HG02870 (cell line): ENCODE results near the gene MYO1G.
"Not testable (repeated sequence)": the region's sequence is repeated elsewhere in the genome, so short reads cannot be mapped to it uniquely, and the experiment has no call there.

Experiments
- ATAC-seq: cut with Tn5 transposase; IDR thresholded peaks from one replicate; pipeline ENCODE4 v1.9.1; 2021; ENCODE audit warnings: mild to moderate bottlenecking, moderate library complexity; ENCODE audit not compliant: unreplicated experiment

Gene MYO1G

GRCh38 chr7:44978511-44979366, at the start of gene MYO1G:
MYO1G (minus strand) TSS chr7:44979015; CDS start chr7:44978961, 54 bp downstream.
- ATAC-seq, result peak; percentile 54

DNA sequence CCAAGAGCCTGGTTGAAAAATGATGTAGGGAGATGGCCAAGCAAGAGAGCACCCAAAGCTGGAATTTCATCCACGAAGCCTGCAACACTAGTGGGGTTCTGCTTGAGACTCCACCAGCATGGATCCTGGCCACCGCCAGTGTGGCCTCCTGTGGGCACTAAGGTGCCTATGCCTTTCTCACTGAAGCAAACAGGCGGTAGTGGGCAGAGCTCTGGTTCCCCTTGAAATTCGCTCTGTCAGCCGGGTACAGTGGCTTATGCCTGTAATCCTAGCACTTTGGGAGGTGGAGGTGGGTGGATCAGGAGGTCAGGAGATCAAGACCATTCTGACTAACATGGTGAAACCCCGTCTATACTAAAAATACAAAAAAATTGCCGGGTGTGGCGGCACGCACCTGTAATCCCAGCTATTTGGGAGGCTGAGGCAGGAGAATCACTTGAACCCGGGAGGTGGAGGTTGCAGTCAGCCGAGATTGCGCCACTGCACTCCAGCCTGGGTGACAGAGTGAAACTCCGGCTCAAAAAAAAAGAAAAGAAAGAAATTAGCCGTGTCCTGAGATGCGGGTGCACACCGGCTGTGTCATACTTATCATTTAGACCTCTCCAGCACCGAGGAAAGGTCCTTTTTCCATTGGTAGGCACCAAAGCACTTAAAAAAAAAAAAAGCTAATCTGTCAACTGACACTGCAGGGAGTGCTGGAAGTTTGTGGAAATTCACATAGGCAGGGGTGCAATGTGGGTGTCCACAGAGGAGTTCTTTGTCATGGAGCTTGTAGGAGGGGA, 49.5 kb upstream of the MYO1G start:
- no peak for ATAC-seq

DNA sequence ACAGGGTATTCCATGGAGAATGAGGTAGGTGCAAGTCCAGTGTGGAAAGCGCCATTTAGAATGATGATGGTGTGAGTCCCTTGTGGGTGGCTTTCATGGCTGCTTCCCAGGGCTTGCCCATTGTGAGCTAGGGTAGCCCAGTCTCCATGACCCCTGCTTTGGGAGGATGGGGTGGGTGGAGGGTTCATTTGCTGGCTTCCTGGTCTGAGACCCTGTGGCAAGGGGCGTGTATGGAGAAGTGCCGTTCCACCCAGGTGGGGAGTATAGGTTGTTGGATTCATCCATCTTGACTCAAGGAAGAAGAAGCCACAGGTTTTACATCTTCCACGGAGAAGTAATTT, 48.9 kb upstream of the MYO1G start:
- ATAC-seq, result no peak

DNA sequence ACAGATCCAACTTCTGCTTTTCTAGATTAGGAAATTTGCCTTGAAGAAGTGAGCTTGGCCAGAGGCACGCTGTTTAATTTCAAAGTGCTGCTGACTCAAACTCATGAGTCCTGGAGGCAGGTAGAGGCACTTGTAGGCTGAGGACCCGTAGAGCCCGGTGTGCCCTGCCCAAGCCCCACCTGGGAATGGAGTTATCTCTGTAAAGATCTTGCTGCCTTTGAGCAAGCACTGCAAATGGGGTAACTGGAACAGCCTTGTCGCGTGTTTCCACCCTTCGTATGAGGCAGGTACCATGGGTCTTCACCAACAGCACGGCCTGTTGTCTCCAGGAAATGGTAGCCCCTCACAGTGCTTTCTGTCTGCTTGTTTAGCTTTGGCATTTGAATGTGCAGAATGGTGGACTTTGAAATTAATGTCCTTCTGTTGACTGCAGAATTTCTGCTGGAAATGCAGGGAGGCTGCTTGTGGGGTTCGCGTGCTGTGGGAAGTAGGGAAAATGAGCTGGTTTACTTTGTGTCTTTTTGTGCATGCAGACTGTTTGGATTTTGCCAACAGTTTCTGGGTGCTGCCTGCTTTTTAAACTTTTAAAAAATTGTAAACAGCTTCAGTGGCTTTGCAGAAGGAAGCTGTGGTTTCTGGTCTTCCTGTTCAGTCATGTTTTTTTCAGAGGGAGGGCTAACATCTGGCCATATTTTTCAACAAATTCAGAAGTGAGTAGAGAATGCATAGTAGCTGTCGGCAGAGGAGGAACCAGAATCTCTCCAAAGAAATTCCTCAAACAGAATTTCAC, 48.4 kb upstream of the MYO1G start:
- ATAC-seq, result peak; percentile 40

DNA sequence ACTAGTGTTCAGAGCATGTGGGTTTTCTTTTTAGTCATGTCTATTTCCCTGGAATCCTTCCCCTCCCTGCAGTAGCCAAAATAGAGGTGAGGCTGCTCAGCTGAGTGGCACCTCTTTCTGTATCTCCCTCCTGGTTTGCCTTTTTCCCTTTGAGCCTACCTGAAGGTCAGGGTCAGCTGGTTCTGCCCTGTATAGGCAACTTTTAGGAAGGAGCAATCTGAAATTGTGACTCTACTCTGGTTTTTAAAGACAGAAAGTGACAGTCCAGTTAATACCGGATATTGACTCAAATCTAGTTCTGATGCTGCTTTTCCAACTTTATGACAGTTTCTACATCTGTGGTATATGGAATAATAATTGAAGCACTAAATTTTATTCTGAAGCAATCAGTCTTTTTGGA, 47.2 kb upstream of the MYO1G start:
- no peak for ATAC-seq

DNA sequence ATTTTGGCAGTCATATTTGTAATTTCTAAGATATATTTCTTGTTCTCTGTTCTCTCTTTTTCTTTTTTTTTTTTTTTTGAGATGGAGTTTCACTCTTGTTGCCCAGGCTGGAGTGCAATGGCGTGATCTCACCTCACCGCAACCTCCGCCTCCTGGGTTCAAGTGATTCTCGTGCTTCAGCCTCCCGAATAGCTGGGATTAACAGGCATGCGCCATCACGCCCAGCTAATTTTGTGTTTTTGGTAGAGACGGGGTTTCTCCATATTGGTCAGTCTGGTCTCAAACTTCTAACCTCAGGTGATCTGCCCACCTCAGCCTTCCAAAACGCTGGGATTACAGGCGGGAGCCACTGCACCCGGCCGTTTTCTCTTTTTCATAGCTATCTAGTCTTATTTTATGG, 46.7 kb upstream of the MYO1G start:
- not testable (repeated sequence) for ATAC-seq

- ATAC-seq, result no peak
Observed at GRCh38 chr7:45024126-45024744, 45.4 kb upstream of the MYO1G start.

- ATAC-seq, result peak; percentile 65
Observed at GRCh38 chr7:45021604-45022296, 42.9 kb upstream of the MYO1G start.

DNA sequence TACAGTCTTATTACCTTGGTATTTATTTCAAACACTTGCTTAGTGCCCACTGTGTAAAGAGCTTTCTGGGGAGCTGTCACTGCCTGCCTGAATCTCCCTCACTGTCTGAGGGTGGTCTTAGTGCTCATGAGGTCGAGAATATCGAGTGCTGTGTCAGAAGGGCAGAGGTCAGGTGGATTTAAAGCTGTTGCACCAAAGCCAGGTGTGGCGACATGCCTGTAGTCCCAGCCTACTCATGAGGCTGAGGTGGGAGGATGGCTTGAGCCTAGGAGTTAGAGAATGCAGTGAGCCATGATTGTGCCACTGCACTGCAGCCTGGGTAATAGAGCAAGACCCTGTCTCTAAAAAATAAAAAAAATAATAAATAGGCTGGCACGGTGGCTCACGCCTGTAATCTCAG, 42.1 kb upstream of the MYO1G start:
- ATAC-seq, result no peak

DNA sequence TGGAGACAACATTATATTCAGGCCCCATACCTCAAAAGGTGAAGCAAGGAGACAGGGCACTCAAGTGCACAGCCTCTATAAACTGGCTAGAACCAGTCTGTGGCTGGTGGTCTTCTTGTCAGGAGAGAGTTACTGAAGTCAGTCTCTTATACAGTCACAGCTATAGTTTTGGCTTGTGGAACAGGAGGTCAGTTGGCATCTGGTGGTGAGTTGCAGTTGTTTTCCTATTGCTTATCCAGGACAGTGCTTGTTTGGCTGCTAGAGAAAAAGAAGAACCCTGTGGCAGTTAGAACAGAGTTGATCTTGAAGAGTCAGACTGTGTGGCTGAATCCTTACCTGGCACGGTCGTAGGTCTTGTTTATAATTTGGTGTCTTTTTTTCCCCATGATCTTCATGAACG, 38.4 kb upstream of the MYO1G start:
- no peak for ATAC-seq

- no peak for ATAC-seq
Observed at GRCh38 chr7:45015313-45015712, 36.5 kb upstream of the MYO1G start.

DNA sequence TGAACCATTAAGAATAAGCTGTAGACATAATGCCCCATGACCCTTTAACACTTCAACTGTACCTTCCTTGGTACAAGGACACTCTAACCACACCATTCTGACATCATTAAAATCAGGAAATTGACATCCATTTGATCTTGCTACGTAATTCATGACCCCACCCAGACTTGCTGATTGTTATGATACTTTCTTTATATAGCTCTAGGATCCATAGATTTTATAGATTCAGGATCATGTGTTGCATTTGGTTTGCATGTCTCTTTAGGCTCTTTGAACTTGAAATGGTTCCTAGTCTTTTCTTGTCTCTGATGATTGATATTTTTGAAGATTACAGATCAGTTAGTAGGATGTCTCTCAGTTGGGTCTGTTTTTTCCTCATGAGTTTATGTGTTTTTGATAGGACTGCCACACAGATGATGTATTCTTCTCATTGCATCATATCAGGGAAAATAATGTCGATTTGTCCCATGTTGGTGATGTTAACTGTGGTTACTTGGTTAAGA, 34.7 kb upstream of the MYO1G start:
- no peak for ATAC-seq

- peak; percentile 69 for ATAC-seq
Observed at GRCh38 chr7:45007571-45008328, 28.9 kb upstream of the MYO1G start.

- no peak for ATAC-seq
Observed at GRCh38 chr7:45007106-45007505, 28.3 kb upstream of the MYO1G start.

DNA sequence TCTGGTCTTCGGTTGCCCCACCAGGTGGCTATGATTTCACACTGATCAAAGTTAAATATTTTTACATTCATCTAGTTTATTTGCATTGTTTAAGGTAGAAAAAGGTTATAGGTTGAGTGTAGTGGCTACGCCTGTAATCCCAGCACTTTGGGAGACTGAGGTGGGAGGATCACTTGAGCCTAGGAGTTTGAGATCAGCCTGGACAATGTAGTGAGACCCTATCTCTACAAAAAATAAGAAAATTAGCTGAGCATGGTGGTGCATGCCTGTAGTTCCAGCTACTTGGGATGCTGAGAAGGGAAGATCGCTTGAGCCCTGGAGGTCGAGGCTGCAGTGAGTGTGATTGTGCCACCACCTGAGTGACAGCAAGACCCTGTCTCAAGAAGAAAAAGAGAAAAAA, 25.0 kb upstream of the MYO1G start:
- no peak for ATAC-seq

DNA sequence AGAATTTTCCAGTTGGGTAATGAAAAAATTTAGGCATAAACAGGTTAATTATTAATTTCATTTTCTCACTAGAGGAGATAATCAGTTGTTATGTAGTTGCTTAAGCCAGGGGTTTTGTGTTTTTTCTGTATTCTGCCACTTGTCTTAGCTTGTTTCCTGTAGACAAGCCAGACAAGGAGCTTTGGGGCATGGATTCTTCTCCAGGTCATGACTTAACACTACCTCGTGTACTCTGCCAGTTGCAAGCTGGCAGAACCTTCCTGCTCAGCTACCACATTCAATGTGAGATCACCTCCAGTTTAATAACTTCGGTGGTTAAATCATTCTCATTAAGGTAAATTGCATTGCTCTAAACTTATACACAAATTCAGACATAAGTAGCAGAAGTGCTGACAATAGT, 23.0 kb upstream of the MYO1G start:
- no peak for ATAC-seq

GRCh38 chr7:45001138-45001694, 22.4 kb upstream of the MYO1G start:
- peak; percentile 37 for ATAC-seq

GRCh38 chr7:45000093-45001032, 21.5 kb upstream of the MYO1G start, which contains the start of gene CCM2:
CCM2 (plus strand) TSS chr7:45000201; CDS start chr7:45000334, 133 bp downstream.
- no peak for ATAC-seq
